GM21737 (cell line): ENCODE measurements around the gene KISS1R.

Experiments
- ATAC-seq: cut with Tn5 transposase; IDR thresholded peaks from one replicate; pipeline ENCODE4 v1.9.1; 2021; ENCODE audit warnings: mild to moderate bottlenecking, moderate library complexity; ENCODE audit not compliant: unreplicated experiment

Gene KISS1R

DNA sequence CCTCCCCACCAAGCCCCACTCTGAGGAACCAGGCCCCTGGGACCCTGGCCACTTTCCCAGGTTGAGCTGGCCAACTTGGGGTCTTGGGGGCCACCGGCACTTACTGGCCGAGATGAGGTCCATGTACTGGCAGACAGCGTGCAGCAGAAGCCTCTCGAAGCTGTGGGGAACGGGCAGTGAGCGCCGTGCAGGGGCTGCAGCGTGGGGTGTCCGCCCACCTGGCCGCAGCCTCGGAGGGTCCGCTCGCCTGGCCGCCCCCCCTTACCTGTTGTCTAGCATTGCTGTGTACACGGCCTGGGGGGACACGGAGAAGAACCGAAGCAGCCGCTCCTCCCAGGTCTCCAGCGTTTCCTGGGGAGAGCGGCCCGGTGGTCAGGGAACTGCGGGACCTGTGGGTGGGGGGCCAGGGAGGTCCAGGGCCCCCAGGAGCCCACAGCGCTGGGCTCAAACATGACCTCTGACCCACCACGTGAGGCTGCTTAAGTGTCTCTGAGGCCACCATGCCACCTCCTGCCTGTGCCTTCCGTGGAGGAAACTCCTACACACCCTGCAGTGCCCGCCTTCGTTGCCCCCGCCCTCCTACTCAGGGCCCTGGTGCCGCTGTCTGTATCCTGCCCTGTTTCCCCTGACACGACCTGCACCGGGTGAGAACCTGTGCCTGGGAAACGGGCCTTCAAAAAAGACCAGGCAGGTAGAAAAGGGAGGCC lies 17.6 kb upstream of the KISS1R start:
- ATAC-seq, result no peak

DNA sequence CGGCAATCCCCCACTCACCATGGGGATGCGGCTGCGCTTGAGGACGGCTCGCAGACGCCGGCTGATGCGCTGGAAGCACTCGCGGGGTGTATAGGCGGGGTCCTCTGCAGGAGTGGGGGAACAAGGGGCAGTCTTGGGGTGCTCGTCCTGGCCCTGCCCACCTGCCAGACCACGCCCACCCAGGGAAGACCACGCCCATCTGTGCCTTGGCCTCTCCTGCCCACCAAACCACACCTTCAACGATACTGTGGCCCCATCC lies 17.2 kb upstream of the KISS1R start:
- no peak for ATAC-seq

DNA sequence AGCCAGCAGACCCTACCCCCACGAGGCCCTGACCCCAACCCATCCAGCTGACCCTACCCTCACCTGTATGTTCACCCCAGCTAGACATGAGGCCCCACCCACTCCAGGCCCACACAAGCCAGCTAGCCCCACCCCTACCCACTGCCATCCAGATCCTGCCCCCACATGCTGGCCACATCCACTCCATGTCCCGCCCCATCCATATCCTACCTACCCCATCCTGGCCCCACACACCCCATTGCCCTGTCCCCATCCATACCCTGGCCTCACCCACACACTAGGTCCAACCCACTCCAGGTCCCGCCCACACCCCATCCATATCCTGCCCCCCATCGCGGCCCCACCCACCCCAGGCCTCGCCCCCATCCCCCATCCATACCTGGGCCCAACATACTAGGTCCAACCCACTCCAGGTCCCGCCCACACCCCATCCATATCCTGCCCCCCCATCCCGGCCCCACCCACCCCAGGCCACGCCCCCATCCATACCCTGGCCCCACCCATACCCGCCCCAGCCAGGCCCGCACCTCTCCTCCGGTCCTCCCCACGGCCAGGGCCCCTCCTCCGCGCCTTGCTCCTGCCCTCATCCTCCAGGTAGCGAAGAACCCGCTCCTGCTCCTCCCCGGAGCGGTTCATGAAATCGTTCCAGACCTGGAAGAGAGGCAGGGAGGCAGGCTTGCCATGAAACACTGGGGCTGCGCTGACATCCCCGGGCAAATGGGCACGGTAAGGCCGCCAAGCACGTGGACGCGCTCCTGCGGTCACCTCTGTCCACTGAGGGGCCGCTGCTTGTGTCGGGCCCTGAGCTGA lies 16.6 kb upstream of the KISS1R start:
- ATAC-seq, result no peak

DNA sequence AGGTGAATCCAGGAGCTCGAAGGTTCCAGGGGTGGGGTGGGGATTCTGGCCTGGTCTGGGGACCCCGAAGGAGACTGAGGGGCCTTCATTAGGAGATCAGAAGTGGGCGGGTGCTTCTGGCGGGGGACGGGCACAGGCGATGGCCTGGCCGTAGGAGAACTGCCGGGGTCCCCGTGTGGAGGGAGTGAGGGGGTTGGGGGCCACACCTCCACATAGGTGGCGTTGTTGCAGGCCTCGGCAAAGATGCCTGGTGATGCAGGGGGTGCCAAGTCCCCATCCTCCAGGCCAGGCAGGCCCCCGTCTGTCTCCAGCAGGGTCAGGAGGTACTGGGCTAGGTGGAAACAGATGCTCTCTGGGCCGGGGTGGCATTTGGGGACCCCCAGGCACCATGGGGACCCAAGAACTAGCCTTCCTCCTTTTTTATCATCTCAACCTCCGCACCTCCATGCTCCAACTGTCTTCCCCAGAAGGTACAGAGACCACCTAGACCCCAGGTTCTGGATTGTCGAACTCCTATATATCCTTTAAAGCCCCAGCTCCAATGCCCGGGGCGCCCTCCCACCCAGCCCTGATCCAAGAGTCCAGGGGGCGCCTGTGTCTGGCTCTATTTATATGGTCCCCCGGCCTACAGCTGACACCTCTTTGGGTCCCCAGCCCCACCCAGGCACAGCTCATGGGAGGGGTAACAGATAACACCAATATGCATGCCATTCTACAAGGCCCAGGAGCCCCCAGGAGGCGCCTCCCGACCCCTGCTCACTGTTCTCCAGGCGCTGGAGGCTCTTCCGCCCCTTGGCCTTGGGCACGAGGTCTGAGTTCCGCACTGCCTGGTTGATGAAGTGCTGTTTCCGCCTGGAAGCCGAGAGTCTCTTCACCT lies 15.7 kb upstream of the KISS1R start:
- ATAC-seq, result no peak

DNA sequence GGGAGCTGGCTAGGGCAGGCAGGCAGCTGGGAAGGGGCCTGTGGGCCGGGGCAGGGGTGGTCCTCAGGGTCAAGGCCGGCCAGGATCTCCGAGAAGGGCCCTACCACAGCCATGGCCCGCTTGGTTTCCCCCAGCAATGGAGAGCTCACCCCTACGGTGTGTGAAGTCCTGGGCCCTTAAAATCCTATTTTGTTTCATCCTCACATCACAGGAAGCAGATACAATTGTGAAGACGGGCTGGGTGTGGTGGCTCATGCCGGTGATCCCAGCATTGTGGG lies 15.1 kb upstream of the KISS1R start:
- ATAC-seq, result no peak

DNA sequence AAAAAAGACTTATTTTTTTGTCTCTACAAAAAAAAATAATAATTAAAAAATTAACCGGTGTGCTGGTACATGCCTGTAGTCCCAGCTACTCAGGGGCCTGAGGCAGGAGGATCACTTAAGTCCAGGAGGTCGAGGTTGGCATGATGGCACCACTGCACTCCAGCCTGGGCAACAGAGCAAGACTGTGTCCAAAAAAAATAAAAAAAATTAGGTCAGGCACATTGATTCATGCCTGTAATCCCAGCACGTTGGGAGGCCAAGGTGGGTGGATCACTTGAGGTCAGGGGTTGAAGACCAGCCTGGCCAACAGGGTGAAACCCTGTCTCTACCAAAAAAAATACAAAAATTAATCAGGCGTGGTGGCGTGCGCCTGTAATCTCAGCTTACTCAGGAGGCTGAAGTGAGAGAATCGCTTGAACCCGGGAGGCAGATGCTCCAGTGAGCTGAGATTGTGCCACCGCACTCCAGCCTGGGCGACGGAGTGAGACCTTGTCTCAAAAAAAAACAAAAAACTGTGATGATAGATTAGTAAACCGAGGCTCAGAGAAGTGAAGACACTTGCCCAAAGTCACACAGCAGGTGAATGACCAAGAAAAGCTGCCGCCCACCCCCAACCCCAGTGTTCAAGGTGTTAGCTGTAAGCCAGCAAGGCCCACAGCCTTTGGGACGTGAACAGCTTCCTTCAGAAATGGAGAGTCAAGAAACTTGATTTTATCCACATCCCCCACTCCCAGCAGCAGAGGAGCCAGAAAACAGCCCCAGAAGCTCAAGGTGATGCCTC lies 14.5 kb upstream of the KISS1R start:
- no peak for ATAC-seq

DNA sequence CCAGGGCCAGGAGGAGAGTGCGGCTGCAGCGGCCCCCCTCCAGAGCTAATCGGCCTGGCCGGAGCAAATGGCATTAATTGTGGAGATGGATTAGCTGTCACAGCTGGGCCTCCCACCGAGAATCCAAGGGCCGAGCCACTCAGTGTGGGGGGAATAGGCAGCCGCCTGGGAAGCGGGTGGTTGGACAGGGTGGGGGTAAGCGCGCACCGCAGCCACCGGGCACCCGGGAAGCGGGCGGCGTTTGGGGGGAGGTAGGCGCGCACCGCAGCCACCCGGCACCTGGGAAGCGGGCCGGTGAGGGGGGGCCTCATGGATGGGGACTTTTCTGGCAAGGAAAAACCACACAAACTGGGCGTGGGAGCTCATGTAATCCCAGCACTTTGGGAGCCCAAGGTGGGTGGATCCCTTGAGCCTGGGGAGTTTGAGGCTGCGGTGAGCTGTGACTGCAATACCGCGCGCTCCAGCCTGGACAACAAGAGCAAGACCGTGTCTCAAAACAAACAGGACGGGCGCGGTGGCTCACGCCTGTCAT lies 13.8 kb upstream of the KISS1R start:
- no peak for ATAC-seq

DNA sequence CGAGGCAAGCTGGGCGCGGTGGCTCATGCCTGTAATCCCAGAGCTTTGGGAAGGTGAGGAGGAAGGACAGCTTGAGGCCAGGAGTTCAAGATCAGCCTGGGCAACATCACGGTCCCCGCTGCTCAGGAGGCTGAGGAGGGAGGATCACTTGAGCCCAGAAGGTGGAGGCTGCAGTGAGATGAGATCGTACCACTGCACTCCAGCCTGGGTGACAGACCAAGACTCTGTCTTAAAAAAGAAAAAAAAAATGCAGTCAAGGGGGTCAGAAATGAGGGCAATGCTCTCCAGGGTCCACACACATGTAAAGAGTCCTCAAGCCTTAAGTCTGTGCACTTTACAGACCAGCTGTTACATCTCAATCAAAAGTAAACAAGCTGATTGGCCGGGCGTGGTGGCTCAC lies 12.6 kb upstream of the KISS1R start:
- ATAC-seq, result no peak

DNA sequence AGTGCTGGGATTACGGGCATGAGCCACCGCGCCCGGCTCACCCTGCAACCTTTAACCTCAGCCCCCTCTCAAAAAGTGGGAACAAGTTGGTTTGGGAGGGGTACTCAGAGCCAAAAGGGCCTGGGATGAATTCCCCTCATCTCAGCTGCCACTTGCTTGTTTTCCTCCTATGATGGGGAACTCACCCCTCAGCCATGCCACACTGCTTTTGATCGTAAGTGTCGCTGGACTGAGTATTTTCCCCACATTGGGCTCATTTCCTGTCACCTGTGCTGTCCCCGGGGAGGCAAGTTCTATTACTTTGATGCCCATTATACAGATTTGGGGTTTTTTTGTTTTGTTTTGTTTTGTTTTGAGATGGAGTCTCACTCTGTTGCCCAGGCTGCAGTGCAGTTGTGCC lies 10.7 kb upstream of the KISS1R start:
- no peak for ATAC-seq

DNA sequence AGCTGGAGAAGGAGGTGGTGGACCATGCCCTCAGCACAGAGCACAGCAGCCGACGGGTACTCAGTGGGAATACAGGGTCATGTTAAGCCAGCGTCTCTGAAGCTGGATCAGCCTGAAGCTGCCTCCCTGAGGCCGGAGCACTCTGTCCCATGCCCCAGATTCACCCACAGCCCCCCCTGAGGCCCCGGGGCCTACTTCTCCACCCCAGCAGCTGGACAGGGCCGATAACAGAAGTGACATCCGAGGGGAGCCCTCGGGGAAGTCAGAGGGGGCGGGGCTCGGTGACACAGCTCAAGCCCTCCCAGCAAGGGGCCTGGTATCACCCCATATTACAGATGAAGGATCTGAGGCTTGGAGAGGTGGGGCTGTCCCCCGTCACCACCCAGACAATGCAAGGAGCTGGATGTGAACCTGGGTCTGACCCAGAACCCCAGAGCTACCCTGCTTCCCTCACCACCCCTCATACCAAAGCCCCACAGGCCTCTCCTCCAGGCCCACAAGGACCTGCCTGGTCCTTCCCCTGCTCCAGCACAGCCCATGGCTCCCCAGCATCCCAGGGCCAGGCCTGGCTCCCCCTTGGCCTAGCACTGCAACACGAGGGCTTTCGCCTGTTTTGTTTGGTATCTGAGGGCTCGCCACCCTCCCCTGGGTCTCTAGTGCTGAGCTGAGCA lies 9.8 kb upstream of the KISS1R start:
- no peak for ATAC-seq

DNA sequence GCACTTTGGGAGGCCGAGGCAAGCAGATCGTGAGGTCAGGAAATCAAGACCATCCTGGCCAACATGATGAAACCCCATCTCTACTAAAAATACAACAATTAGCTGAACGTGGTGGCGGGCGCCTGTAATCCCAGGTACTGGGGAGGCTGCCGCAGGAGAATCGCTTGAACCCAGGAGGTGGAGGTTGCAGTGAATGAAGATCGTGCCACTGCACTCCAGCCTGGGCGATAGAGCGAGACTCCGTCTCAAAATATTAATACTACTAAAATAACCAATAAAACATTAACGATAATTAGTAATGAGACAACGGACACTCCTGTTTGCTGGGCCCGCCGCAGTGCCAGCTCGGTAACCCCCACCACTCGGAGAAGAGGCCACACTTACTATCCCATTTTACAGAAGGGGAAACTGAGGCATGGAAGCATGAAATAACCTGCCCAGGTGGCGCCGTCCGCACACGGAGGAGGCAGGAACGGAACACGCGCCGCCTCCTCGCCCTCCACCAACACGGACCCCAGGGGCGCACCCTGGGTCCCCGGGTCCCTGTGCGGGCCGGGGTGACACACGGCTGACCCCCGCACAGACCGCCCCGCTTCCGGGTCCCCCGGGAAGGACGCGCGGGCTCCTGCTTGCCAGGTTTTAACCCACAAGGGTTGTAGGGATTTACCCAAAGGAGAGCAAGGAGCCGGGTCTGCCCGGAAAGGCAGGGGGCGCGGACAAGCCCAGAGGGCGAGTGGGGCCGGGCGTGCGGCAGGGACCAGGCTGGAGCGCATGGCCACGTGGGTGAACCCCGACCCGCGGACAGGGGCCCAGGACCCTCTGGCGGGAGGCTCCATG lies 5.7 kb upstream of the KISS1R start:
- no peak for ATAC-seq

DNA sequence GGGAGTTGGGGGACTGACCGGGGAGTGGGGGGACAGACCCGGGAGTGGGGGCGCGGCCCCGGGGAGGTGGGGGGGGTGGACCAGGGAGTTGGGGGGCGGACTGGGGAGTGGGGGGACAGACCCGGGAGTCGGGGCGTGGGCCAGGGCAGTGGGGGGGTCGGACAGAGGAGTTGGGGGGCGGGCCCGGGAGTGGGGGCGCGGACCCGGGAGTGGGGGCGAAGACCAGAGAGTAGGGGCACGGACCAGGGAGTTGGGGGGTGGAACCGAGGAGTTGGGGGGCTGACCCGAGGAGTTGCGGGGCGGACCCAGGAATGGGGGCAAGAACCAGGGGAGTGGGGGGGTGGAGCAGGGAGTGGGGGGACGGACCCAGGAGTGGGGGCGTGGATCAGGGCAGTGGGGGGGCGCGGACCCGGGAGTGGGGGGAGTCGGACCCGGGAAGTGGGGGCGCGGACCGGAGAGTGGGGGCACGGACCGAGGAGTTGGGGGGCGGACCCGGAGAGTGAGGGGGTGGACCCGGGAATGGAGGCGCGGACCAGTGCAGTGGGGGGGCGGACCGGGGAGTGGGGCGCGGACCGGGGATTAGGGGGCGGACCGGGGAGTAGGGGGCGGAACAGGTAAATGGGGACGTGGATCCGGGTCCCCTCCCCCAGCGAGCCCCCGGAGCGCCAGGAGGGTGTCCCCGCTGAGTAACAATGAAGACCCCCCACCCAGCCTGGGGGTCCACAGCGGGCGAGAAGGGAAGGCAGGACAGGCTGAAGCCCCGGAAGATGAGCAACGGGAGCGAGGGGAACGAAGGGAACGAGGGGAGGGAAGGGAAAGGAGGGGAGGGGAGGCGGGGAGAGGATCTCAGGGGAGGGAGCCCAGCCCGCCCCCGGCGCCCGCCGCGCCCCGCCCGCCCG lies 4.7 kb upstream of the KISS1R start:
- ATAC-seq, result no peak

DNA sequence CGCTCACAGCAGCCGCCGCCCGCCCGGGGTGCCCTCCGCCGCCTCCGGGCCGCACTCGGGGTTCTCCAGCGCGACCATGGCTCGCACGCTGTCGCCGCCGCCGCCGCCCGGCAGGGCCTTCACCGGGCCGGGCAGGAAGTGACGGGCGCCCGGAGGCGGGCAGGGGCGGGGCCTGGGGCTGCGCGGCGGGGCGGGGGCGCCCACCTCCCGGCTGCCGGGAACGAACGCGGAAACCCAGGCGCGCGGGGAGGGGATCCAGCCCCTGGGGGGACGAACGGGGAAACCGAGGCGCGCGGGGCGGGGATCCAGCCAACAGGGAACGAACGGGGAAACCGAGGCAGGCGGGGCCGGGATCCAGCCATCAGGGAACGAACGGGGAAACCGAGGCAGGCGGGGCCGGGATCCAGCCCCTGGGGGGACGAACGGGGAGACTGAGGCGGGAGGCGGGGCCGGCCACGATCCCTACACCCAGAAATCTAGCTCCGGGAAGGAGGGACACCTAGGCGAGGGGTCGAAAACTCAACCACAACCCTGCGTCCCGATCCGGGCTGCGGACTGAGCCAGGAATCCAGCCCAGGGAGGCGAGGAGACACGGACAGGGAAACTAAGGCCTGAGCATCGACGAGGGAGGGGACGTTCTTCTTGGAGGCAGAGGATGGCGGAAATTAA lies 3.9 kb upstream of the KISS1R start, which contains the start of gene R3HDM4:
TSS of gene R3HDM4 (minus strand) at position 140 of the 669 bp plus-strand sequence. CDS start at position 78, 62 bp downstream.
- peak; percentile 42 for ATAC-seq

DNA sequence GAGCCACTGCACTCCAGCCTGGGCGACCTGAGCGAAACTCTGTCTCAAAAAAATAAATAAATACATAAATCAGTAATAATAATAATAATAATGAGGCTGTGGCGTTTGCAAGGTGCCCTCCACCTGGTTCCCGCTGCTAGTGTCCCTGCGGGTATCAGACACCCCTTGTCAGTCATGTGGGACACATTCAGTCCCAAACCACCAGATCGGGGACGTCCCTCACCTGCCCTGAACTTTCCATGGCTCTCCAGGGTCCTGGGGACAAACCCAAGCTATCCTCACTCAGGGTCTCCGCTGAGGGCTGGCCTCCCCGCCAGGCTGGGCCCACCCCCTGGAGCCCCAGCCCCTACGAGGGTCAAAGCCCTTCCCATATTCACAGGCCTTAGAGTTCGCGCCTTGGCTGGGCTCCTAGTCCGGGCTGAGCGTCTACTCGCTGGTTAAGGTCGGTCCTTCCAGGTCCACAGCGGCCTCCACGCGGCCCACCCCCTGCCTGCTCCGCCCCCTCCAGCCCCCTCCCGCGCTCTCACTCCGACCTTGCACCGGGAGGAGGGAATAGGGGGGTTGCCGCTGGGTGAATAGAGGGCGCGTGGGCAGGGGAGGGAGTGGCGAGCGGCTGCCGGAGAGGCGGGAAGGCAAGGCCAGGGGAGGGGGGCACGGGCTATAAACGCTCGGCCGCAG lies 349 bp upstream of the KISS1R start:
- no peak for ATAC-seq

DNA sequence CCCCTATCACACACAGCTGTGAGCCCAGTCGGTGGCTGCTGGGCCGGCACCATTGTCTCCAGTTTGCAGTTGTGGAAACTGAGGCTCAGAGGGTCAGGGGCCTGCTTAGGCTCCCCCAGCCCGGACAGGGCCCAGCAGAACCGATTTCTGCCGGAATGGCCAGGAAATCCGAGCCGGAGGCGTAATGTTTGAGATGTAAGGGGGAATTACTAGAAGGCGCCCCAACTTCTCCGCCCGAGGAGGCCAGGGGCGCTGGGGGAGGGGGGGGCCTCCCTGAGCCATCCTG lies 962 bp downstream of the KISS1R start:
- ATAC-seq, result no peak

DNA sequence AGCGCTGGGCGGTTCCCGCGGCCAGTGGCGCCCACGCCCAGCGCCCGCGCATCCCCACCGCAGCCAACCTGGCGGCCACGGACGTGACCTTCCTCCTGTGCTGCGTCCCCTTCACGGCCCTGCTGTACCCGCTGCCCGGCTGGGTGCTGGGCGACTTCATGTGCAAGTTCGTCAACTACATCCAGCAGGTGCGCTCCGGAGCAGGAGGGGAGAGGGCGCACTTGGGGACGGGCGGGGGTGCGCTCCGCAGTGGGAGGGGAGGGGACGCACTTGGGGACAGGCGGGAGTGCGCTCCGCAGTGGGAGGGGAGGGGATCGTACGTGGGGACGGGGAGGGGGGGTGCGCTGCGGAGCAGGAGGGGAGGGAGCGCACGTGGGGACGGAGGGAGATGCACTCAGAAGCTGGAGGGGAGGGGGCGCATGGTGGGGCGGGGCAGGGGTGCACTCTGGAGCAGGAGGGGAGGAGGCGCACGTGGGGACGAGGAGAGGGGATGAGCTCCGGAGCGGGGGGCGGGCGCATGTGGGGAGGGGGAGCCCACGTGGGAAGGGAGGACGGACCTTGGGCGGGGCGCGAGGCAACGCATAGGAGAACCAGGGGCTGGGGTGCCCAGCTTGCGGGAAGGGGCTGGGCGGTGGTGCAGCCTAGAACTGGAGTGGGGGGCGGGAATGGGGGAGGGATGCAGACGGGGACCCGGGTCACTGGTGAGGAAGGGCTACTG lies 1.5 kb downstream of the KISS1R start:
- ATAC-seq, result no peak
